ENCODE measurements around the gene HES3.
A peak's percentile ranks its signal among the peaks of the same experiment; 100 is the strongest.

Gene HES3

DNA sequence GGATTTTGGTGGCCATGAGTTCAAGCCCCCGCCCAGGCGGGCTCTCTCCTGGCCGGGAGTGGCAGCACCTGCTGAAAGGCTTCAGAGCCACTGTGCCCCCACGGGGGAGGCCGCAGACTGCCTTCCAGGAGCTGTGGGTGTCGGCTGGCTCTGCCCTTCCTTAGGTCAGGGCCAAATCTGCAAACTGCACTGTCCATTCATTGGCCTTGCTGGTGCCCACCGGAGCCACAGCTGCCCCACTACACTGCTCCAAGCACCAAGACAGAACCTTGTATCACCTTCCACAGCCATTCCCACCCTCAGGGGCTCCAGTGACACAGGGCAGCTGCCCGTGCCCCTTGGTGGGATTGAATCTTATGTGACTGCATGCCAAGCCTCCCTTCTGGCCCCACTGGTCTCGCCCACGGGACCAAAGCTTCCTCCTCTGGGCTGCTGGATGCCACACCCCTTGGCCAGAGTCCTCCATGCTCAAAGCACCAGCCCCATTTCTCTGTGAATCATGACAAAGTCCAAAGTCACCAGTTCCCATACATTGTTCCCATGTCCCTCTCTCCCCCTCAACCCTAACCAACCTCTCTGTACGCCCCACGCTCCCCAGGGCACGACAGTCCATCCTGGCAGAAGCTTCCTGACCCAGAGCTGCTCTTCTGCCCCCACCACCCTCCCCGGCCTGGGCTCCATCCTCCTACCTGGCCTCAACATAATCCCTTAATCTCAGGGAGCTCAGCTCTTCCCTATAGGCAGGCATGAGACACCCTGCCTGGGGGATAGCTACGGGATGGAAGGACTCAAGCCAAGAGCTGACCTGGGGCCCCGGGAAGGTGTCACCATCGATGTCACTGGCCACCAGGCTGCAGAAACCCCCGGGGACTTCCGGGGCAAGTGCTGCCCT is 37.8 kb downstream of the HES3 start:
- no peak for DNase-seq

DNA sequence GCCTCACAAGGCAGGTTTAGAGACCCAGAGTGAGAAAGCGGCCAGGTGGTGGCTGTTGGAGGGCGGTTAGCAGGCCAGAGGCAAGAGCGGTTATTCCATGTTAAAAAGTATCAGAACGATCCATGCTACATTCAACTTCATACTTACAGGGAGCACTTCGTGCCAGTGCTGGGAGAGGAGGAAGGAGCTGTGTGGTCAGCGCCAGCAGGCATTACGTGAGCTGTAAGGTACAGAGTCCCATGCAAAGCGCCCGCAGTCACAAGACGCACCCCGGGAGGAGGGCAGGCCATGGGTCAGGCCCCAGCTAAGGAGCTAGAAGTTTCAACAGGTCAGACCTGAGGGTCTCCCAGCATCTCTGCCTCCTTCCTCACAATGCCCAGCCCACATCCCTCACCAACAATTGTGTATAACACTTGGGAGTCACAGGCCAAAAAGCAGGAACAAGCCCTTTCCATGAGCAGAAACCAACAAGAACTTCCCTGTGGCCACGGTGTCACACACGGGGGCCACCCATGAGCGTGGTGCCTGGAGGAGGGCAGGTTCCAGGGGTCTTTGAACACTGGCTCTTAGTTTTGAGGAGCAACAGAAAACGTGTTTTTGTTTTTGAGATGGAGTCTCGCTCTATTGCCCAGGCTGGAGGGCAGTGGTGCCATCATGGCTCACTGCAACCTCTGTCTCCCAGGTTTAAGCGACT is 38.7 kb downstream of the HES3 start:
- no peak for DNase-seq

DNA sequence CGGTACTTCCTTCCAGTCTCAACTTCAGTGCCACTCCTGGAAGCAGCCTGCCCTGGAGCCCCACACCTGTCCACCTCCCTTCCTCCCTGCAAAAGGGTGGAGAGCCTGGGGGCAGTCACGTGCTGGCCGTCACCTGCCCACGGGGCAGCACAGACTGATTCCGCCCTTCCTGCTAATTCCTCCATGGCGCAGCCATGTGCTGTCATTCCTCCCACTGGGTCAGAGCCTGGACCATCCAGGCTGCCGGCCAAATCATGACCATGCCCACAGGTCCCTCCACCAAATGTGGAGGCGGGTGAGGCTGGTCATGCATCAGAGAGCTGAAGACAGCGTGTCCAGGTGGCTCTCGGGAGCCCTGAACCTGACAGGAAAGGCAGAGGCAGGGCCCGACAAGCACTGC is 41.4 kb downstream of the HES3 start:
- DNase-seq, result no peak

DNA sequence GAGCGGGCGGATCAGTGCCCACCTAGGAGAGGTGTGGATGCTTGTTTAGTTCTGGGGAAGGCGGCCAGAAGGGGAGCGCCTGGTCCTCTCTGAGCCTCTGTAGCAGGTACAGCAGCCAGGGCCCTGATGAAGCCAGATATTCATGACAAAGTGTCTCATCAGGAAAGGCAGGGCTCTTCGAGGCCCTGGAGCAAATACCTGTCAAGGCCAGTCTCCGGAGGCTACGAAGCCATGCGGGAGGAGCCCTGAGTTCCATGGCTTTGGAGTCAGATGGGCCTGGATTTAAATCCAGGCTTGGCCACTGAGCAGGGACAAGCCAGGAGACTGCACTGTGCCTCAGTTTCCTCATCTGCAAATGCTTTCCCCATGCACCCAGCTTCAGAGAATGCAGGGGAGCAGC is 42.3 kb downstream of the HES3 start:
- no peak for DNase-seq

DNA sequence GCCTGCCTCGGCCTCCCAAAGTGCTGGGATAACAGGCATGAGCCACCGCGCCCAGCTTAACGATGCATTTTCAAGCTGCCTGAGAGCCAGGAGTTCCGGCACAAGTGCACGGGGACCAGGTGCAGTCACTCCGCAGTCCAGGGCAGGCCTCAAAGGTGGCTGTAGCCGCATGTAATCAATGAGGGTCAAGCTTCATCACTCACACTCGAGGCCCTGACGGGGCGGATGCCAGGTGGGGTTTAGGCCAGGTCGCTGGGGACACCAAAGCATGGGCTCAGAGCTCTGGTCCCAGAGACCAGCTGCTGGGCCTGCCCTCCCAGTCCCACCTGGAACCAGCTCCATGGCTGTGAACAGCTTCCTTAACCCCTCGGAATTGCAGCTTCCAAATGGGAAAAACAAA is 43.0 kb downstream of the HES3 start:
- no peak for DNase-seq

DNA sequence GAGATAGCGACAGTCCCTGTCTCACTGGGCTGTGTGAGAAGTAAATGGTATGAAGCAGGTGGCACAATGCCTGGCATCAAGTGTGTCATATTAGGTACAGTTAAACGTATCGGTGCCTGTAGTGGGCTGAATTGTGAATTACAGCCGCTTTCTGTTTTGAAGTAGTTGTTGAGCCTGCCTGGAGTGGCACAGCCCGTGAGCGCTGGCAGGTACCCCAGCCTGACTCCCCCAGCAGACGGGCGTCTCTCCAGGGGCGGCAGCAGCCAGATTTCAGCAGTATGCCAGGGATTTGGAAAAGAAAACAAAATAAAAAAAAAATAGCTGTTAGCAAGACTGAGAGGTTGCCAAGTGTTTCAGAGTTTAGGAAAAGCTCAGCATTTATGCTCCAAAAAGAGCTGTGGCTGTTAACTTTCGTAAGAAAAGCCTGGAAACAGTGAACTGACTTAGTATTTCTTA is 43.5 kb downstream of the HES3 start:
- peak; percentile 74 for DNase-seq

DNA sequence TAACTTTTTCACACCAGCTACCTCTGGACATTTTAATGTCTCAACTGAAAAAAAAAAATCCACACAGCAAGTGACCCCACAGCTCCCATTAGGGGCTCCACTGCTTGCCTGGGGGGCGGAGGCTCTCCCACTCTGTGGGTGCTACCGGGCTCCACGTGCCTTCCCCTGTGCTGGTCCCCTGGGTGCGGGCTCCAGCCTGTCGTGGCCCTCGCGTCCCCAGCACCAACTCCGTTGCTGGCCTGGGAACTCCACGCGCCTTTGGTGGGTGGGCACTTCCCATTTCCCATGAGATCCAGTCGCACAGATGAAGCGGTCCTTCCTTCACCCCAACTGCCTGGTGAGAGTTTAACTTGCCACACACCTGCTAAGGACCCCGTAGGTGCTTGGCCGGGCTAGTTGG is 44.0 kb downstream of the HES3 start:
- DNase-seq, result no peak

DNA sequence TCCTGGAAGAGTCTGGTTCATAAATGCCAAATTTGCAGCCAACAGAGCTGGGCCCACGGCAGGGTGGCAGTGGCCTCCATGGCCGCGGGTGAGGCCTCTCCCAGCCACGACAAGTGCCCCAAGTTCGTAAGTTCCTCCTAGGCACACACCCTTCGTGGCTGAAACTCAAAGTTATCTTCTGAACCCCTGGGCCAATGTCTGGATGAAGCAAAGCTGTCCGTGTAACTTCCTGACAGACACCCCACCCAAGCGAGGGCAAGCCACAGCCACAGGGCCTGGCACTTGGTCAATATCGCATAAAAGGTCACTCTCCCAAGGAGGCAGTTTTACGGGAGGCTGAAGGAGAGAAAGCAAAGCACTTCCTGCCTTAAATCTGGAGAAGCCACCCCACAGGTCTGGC is 44.7 kb downstream of the HES3 start:
- no peak for DNase-seq

DNA sequence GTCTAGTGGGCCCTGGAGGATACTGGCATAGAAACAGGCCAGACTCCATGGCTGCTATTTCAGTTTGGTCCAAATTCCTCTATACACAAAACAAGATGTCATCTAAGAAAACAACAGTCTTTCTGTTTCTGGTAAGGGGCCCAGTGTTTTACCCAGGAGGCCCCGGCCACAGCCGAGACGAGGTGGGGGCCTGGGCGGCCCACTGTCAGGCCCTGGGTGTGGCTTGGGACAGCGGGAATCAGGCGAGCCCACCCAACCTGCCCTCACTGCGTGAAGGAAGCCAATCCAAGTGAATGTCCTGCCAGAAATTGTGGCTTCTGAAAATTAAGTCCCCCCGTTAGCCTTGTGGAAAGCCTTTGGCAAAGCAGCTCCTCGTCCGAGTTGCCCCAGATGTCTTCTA is 48.1 kb downstream of the HES3 start:
- no peak for DNase-seq

DNA sequence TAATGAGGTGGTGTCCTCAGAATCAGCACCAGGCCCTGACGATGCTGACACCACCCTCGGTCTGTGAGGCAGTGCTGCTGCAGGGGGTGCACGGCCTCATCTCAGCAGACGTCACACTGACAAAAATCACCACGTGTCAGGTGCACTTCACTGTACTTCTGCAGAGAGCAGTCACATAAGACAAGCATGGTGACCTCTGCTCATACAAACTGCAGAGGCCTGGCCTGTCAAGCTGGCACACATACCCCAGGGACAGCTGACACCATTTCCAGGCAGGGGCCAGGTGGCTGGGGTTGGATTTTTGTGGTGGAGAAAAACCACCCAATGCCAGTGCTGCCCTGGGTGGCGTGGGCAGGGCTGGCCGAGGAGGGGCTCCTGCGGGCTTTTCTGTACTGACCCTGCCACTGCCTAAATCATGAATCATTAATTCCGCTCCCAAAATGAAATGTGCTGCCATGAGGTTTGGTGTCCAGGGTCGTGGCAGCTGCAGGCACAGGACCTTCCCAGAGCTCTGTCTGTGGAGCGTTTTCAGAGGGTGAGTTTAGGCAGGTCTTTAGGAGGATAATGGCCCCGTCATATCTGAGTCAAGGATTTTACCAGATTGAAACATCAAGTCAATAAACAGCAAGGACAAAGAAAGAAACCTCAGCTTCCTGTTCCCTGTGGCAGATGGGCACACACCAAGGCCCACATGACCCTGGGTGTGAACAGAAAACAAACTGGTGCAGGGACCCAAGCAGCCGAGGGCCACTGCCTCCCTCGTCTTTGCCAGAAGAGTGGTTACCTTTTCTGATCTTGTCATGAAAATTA is 50.3 kb downstream of the HES3 start:
- no peak for DNase-seq

DNA sequence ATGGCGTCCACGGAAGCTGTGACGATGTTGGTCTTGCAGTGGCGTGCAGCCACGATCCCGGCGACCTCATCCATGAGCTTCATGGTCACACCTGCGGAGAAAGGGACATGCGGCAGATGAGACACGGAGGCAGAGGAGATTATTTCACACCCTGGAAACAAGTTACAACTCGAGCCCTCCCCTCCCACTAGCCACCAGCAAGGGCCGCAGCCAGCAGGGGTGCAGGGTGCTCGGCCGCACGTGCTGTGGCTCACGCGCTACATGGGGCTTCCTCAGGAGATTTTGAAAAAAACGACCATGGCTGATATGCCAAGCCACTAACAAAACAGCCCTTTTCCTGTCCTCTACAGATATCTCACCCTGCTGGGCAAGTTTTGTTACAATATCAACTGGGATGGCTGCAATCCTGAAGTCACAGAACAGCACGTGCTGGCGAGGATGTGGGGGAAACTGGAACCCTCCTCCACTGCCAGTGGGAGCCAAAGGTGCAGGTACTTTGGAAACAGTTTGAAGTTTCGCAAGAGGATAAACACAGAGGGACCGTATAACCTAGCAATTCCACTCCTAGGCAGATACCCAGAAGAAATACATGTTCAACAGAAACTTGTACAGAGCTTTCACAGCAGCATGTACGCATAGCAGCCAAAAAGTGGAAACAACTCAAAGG is 51.0 kb downstream of the HES3 start:
- no peak for DNase-seq
